HEK293 (cell line): ENCODE data around the gene ARHGAP28.

ENCODE experiments used
- MEIS1 ChIP-seq: sonication (generic); formaldehyde crosslinking; IDR thresholded peaks from 2 replicates; pipeline ENCODE4 v1.8.1; 2022; ENCODE audit warnings: missing genetic modification reagents, mild to moderate bottlenecking, borderline replicate concordance
- PATZ1 ChIP-seq: fragments of 450-650 bp; formaldehyde crosslinking; IDR thresholded peaks from 2 replicates; pipeline ENCODE4 v1.5.1; 2016; ENCODE audit warnings: missing biosample characterization, missing genetic modification characterization
- ZNF202 ChIP-seq: fragments of 450-650 bp; formaldehyde crosslinking; IDR thresholded peaks from 2 replicates; pipeline ENCODE4 v1.5.1; 2016; ENCODE audit warnings: missing biosample characterization, missing genetic modification characterization, borderline replicate concordance
- ZNF391 ChIP-seq: fragments of 450-650 bp; formaldehyde crosslinking; IDR thresholded peaks from 2 replicates; pipeline ENCODE4 v1.5.1; 2016; ENCODE audit warnings: low read depth, missing biosample characterization, missing genetic modification characterization, borderline replicate concordance
- ZNF677 ChIP-seq: fragments of 450-650 bp; IDR thresholded peaks from 2 replicates; pipeline ENCODE4 v1.5.0; 2018; ENCODE audit warnings: missing biosample characterization, mild to moderate bottlenecking, missing genetic modification characterization, moderate library complexity
- ZNF701 ChIP-seq: fragments of 450-650 bp; formaldehyde crosslinking; IDR thresholded peaks from 2 replicates; pipeline ENCODE4 v1.5.1; 2016; ENCODE audit warnings: missing biosample characterization, missing genetic modification characterization
- TF ChIP-seq, protein P1 (sequence below): fragments of 450-650 bp; formaldehyde crosslinking; IDR thresholded peaks from 2 replicates; pipeline ENCODE4 v1.5.1; 2016; ENCODE audit warnings: missing biosample characterization, missing genetic modification characterization

GRCh38 chr18:6708890-6709289 is 20.6 kb upstream of the ARHGAP28 start:
- TF ChIP-seq MEIS1: no peak
- TF ChIP-seq, protein P1, sequence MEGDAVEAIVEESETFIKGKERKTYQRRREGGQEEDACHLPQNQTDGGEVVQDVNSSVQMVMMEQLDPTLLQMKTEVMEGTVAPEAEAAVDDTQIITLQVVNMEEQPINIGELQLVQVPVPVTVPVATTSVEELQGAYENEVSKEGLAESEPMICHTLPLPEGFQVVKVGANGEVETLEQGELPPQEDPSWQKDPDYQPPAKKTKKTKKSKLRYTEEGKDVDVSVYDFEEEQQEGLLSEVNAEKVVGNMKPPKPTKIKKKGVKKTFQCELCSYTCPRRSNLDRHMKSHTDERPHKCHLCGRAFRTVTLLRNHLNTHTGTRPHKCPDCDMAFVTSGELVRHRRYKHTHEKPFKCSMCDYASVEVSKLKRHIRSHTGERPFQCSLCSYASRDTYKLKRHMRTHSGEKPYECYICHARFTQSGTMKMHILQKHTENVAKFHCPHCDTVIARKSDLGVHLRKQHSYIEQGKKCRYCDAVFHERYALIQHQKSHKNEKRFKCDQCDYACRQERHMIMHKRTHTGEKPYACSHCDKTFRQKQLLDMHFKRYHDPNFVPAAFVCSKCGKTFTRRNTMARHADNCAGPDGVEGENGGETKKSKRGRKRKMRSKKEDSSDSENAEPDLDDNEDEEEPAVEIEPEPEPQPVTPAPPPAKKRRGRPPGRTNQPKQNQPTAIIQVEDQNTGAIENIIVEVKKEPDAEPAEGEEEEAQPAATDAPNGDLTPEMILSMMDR: no peak
- no peak for TF ChIP-seq ZNF701 (tag by site-specific recombination)
- TF ChIP-seq ZNF202 (tag by site-specific recombination): no peak
- TF ChIP-seq ZNF391: no peak
- TF ChIP-seq PATZ1 (tag by site-specific recombination): no peak
- no peak for TF ChIP-seq ZNF677
